Choroid plexus epithelial cell (primary cell): Measurements from ENCODE around the gene FBXL12.

Experiments used
- DNase-seq: peaks from one replicate; pipeline ENCODE4 v3.0.0-alpha.2; 2010; ENCODE audit warnings: low read depth
- H3K4me3 ChIP-seq: 2 replicates; pipeline ENCODE4 v1.5.1; 2011; ENCODE audit warnings: low read depth, mild to moderate bottlenecking, control low read depth, low read length, moderate library complexity
- CTCF ChIP-seq: conservative IDR thresholded peaks from 2 replicates; pipeline ENCODE4 v1.5.1; 2011; ENCODE audit warnings: low read depth, mild to moderate bottlenecking, control low read depth, inconsistent platforms, low read length, moderate library complexity

The FBXL12 gene

GRCh38 chr19:9801976-9802375 is 16.9 kb downstream of the FBXL12 start:
- no peak overlapping the region for H3K4me3 ChIP-seq
- TF ChIP-seq CTCF: no peak
- no peak for DNase-seq

- no peak for TF ChIP-seq CTCF
- no peak for DNase-seq
- H3K4me3 ChIP-seq: no peak overlapping the region
Measured at GRCh38 chr19:9799162-9799561, 19.7 kb downstream of the FBXL12 start.

GRCh38 chr19:9797871-9798270 is 21.0 kb downstream of the FBXL12 start:
- no peak for TF ChIP-seq CTCF
- no peak overlapping the region for H3K4me3 ChIP-seq
- no peak for DNase-seq

- H3K4me3 ChIP-seq: no peak overlapping the region
- peak; percentile 91 for TF ChIP-seq CTCF
- peak; percentile 95 for DNase-seq
Measured at GRCh38 chr19:9796113-9796773, 22.6 kb downstream of the FBXL12 start.

- H3K4me3 ChIP-seq: peak overlapping the region; percentile 85
- TF ChIP-seq CTCF: no peak
- DNase-seq: peak; percentile 65
Measured at GRCh38 chr19:9793071-9793591, 25.7 kb downstream of the FBXL12 start.

- peak overlapping the region; percentile 85 for H3K4me3 ChIP-seq
- TF ChIP-seq CTCF: no peak
- peak; percentile 98 for DNase-seq
Measured at GRCh38 chr19:9792206-9793070, 26.4 kb downstream of the FBXL12 start.
